ENCODE results near the gene LOXHD1.

LOXHD1 gene

GRCh38 chr18:46469186-46469915 lies 187.7 kb downstream of the LOXHD1 start:
- peak; percentile 40 for DNase-seq

- no peak for DNase-seq
These were observed 188.4 kb downstream of the LOXHD1 start for GRCh38 chr18:46468426-46469180.

- no peak for DNase-seq
These were observed 190.5 kb downstream of the LOXHD1 start for GRCh38 chr18:46466234-46467160.

- no peak for DNase-seq
These were observed 191.9 kb downstream of the LOXHD1 start for GRCh38 chr18:46464926-46465655.

- DNase-seq: no peak
These were observed 194.5 kb downstream of the LOXHD1 start for GRCh38 chr18:46462523-46462922.

- DNase-seq: no peak
These were observed 195.0 kb downstream of the LOXHD1 start for GRCh38 chr18:46461993-46462392.

- DNase-seq: no peak
These were observed 196.3 kb downstream of the LOXHD1 start for GRCh38 chr18:46460754-46461153.

GRCh38 chr18:46459789-46460455 lies 197.1 kb downstream of the LOXHD1 start:
- no peak for DNase-seq

- DNase-seq: no peak
These were observed 198.5 kb downstream of the LOXHD1 start for GRCh38 chr18:46458472-46458871.

- DNase-seq: no peak
These were observed 200.3 kb downstream of the LOXHD1 start for GRCh38 chr18:46456691-46457090.

- peak; percentile 40 for DNase-seq
These were observed 204.2 kb downstream of the LOXHD1 start for GRCh38 chr18:46452820-46453219.

- no peak for DNase-seq
These were observed 207.5 kb downstream of the LOXHD1 start for GRCh38 chr18:46449499-46449898.

GRCh38 chr18:46449033-46449432 lies 208.0 kb downstream of the LOXHD1 start:
- DNase-seq: no peak

- DNase-seq: no peak
These were observed 208.7 kb downstream of the LOXHD1 start for GRCh38 chr18:46448347-46448746.

- no peak for DNase-seq
These were observed 209.2 kb downstream of the LOXHD1 start for GRCh38 chr18:46447792-46448191.

- no peak for DNase-seq
These were observed 209.7 kb downstream of the LOXHD1 start for GRCh38 chr18:46447323-46447722.

GRCh38 chr18:46445522-46446313 lies 211.3 kb downstream of the LOXHD1 start:
- no peak for DNase-seq

- no peak for DNase-seq
These were observed 218.0 kb downstream of the LOXHD1 start for GRCh38 chr18:46439037-46439436.

- DNase-seq: no peak
These were observed 220.0 kb downstream of the LOXHD1 start for GRCh38 chr18:46437061-46437460.

GRCh38 chr18:46436621-46437020 lies 220.4 kb downstream of the LOXHD1 start:
- DNase-seq: no peak

- no peak for DNase-seq
These were observed 222.0 kb downstream of the LOXHD1 start for GRCh38 chr18:46435031-46435430.

Measured in NCI-H2029 treated with DMSO at 0.1 percent for 48 hours (cell line).